ENCODE data around the gene PNPLA7.
"Not testable (repeated sequence)": the region's sequence is repeated elsewhere in the genome, so short reads cannot be mapped to it uniquely, and the experiment has no call there.

The PNPLA7 gene

GRCh38 chr9:137575364-137575715, 25.1 kb upstream of the PNPLA7 start:
- DNase-seq (ENCODE audit: low read depth): no peak

- DNase-seq (ENCODE audit: low read depth): no peak
Measured at GRCh38 chr9:137574192-137574591, 24.0 kb upstream of the PNPLA7 start.

- DNase-seq (ENCODE audit: low read depth): no peak
Measured at GRCh38 chr9:137570566-137570965, 20.4 kb upstream of the PNPLA7 start.

- no peak for DNase-seq (ENCODE audit: low read depth)
Measured at GRCh38 chr9:137569609-137570203, 19.5 kb upstream of the PNPLA7 start.

- DNase-seq (ENCODE audit: low read depth): not testable (repeated sequence)
Measured at GRCh38 chr9:137568445-137568844, 18.2 kb upstream of the PNPLA7 start.

- no peak for DNase-seq (ENCODE audit: low read depth)
Measured at GRCh38 chr9:137564817-137565411, 14.7 kb upstream of the PNPLA7 start.

- DNase-seq (ENCODE audit: low read depth): no peak
Measured at GRCh38 chr9:137564134-137564533, 13.9 kb upstream of the PNPLA7 start.

GRCh38 chr9:137558127-137558526, 7.9 kb upstream of the PNPLA7 start:
- no peak for DNase-seq (ENCODE audit: low read depth)

GRCh38 chr9:137556069-137556838, 6.1 kb upstream of the PNPLA7 start:
- no peak for DNase-seq (ENCODE audit: low read depth)

GRCh38 chr9:137555179-137555578, 5.0 kb upstream of the PNPLA7 start:
- DNase-seq (ENCODE audit: low read depth): no peak

GRCh38 chr9:137554349-137554748, 4.1 kb upstream of the PNPLA7 start:
- no peak for DNase-seq (ENCODE audit: low read depth)

GRCh38 chr9:137553654-137554053, 3.5 kb upstream of the PNPLA7 start:
- DNase-seq (ENCODE audit: low read depth): not testable (repeated sequence)

- no peak for DNase-seq (ENCODE audit: low read depth)
Measured at GRCh38 chr9:137552022-137552768, 2.0 kb upstream of the PNPLA7 start.

- peak; percentile 37 for DNase-seq (ENCODE audit: low read depth)
Measured at GRCh38 chr9:137551264-137552021, 1.2 kb upstream of the PNPLA7 start, which contains the start of gene MRPL41. MRPL41 (plus strand) TSS chr9:137551879; CDS start chr9:137552082, 203 bp downstream.

- DNase-seq (ENCODE audit: low read depth): not testable (repeated sequence)
Measured at GRCh38 chr9:137550958-137551263, 709 bp upstream of the PNPLA7 start.

- DNase-seq (ENCODE audit: low read depth): no peak
Measured at GRCh38 chr9:137547687-137548543, 2.3 kb downstream of the PNPLA7 start.

GRCh38 chr9:137545123-137545522, 5.1 kb downstream of the PNPLA7 start:
- no peak for DNase-seq (ENCODE audit: low read depth)

GRCh38 chr9:137544176-137544760, 5.9 kb downstream of the PNPLA7 start:
- DNase-seq (ENCODE audit: low read depth): no peak

GRCh38 chr9:137543237-137543963, 6.8 kb downstream of the PNPLA7 start:
- no peak for DNase-seq (ENCODE audit: low read depth)

GRCh38 chr9:137542486-137542885, 7.7 kb downstream of the PNPLA7 start:
- no peak for DNase-seq (ENCODE audit: low read depth)
